Sigmoid colon (tissue), 4 donors: ENCODE results near the gene WHAMM.

Source experiments
- CTCF ChIP-seq, 4 experiments: fragments of 450-650 bp in 3 of 4; fragments of 200-600 bp in 1 of 4; IDR thresholded peaks; one replicate each; pipeline ENCODE4 v1.5.1; 2016 to 2019; ENCODE audit warnings: antibody characterized with exemption in 4 of 4, mild to moderate bottlenecking in 3 of 4, moderate library complexity in 2 of 4
- EP300 ChIP-seq, 4 donors: sonication (generic); formaldehyde crosslinking; IDR thresholded peaks; one replicate each; pipeline ENCODE4 v1.6.1; 2017; ENCODE audit warnings: antibody characterized with exemption in 4 of 4
- POLR2A ChIP-seq, 2 donors: fragments of 450-650 bp; IDR thresholded peaks; one replicate each; pipeline ENCODE4 v1.6.1; 2016; ENCODE audit warnings: antibody characterized with exemption in 2 of 2, mild to moderate bottlenecking in 2 of 2, moderate library complexity in 2 of 2

GRCh38 chr15:82855286-82856100 is 46.1 kb downstream of the WHAMM start:
- TF ChIP-seq EP300 (IDR thresholded peaks at IDR 0.05) (no peak), CTCF (IDR thresholded peaks at IDR 0.05) (no peak), POLR2A (IDR thresholded peaks at IDR 0.05) (no peak)
